ENCODE measurements around the gene FOXO3. TPM values are rescaled to one million over a fixed set of nuclear protein-coding genes. Genes with fewer than 3 reads are reported as not detected.

The FOXO3 gene
- total and polyA plus RNA-seq, 2 of the 13 experiments (the other 11 are each of a cell fraction or from before 2014, with no cell fraction given) = 16.0 to 22.5 TPM

GRCh38 chr6:108558372-108559096, 2.2 kb upstream of the FOXO3 start (continued):
- TF ChIP-seq, protein P1, sequence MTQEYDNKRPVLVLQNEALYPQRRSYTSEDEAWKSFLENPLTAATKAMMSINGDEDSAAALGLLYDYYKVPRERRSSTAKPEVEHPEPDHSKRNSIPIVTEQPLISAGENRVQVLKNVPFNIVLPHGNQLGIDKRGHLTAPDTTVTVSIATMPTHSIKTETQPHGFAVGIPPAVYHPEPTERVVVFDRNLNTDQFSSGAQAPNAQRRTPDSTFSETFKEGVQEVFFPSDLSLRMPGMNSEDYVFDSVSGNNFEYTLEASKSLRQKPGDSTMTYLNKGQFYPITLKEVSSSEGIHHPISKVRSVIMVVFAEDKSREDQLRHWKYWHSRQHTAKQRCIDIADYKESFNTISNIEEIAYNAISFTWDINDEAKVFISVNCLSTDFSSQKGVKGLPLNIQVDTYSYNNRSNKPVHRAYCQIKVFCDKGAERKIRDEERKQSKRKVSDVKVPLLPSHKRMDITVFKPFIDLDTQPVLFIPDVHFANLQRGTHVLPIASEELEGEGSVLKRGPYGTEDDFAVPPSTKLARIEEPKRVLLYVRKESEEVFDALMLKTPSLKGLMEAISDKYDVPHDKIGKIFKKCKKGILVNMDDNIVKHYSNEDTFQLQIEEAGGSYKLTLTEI (CRISPR knock-in tag; conservative IDR thresholded peaks at IDR 0.05) = no peak
- TF ChIP-seq CREM (IDR thresholded peaks at IDR 0.05) = peak; percentile 93
- peak; percentile 63; the same call in 1 of the 2 replicates for TF ChIP-seq CREM (CRISPR knock-in tag; IDR thresholded peaks at IDR 0.05)
- TF ChIP-seq MED13 (CRISPR knock-in tag; IDR thresholded peaks at IDR 0.05) = 0 out of 2 replicates have a peak, but pooled peaks have one; percentile 63
- TF ChIP-seq, protein P2, sequence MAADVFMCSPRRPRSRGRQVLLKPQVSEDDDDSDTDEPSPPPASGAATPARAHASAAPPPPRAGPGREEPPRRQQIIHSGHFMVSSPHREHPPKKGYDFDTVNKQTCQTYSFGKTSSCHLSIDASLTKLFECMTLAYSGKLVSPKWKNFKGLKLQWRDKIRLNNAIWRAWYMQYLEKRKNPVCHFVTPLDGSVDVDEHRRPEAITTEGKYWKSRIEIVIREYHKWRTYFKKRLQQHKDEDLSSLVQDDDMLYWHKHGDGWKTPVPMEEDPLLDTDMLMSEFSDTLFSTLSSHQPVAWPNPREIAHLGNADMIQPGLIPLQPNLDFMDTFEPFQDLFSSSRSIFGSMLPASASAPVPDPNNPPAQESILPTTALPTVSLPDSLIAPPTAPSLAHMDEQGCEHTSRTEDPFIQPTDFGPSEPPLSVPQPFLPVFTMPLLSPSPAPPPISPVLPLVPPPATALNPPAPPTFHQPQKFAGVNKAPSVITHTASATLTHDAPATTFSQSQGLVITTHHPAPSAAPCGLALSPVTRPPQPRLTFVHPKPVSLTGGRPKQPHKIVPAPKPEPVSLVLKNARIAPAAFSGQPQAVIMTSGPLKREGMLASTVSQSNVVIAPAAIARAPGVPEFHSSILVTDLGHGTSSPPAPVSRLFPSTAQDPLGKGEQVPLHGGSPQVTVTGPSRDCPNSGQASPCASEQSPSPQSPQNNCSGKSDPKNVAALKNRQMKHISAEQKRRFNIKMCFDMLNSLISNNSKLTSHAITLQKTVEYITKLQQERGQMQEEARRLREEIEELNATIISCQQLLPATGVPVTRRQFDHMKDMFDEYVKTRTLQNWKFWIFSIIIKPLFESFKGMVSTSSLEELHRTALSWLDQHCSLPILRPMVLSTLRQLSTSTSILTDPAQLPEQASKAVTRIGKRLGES (CRISPR knock-in tag; IDR thresholded peaks at IDR 0.05; ENCODE audit: borderline replicate concordance) = 0 out of 2 replicates have a peak, but pooled peaks have one; percentile 24
- peak; percentile 64 for TF ChIP-seq DBP (CRISPR knock-in tag; IDR thresholded peaks at IDR 0.05; ENCODE audit: not compliant biosample characterization)
- TF ChIP-seq, protein P3, sequence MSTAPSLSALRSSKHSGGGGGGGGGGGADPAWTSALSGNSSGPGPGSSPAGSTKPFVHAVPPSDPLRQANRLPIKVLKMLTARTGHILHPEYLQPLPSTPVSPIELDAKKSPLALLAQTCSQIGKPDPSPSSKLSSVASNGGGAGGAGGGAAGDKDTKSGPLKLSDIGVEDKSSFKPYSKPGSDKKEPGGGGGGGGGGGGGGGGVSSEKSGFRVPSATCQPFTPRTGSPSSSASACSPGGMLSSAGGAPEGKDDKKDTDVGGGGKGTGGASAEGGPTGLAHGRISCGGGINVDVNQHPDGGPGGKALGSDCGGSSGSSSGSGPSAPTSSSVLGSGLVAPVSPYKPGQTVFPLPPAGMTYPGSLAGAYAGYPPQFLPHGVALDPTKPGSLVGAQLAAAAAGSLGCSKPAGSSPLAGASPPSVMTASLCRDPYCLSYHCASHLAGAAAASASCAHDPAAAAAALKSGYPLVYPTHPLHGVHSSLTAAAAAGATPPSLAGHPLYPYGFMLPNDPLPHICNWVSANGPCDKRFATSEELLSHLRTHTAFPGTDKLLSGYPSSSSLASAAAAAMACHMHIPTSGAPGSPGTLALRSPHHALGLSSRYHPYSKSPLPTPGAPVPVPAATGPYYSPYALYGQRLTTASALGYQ (CRISPR knock-in tag; IDR thresholded peaks at IDR 0.05) = no peak
- no peak for TF ChIP-seq NPAS2 (CRISPR knock-in tag; IDR thresholded peaks at IDR 0.05; ENCODE audit: borderline replicate concordance)
- TF ChIP-seq ZBTB1 (CRISPR knock-in tag; IDR thresholded peaks at IDR 0.05; ENCODE audit: borderline replicate concordance) = no peak
- TF ChIP-seq NRL (CRISPR knock-in tag; IDR thresholded peaks at IDR 0.05; ENCODE audit: borderline replicate concordance) = no peak
- TF ChIP-seq RCOR2 (CRISPR knock-in tag; IDR thresholded peaks at IDR 0.05) = no peak
- no peak for TF ChIP-seq ZNF639 (CRISPR knock-in tag; conservative IDR thresholded peaks at IDR 0.05)
- TF ChIP-seq ELF1 (CRISPR knock-in tag; IDR thresholded peaks at IDR 0.05) = peak; percentile 49; the same call in 1 of the 2 replicates
- 0 out of 2 replicates have a peak, but pooled peaks have one; percentile 24 for TF ChIP-seq SMAD3 (CRISPR knock-in tag; IDR thresholded peaks at IDR 0.05)
- TF ChIP-seq, protein P4, sequence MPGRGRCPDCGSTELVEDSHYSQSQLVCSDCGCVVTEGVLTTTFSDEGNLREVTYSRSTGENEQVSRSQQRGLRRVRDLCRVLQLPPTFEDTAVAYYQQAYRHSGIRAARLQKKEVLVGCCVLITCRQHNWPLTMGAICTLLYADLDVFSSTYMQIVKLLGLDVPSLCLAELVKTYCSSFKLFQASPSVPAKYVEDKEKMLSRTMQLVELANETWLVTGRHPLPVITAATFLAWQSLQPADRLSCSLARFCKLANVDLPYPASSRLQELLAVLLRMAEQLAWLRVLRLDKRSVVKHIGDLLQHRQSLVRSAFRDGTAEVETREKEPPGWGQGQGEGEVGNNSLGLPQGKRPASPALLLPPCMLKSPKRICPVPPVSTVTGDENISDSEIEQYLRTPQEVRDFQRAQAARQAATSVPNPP (CRISPR knock-in tag; IDR thresholded peaks at IDR 0.05) = no peak
- TF ChIP-seq U2AF1 (optimal IDR thresholded peaks at IDR 0.05; ENCODE audit: low read depth, low read length) = peak; percentile 51
- TF ChIP-seq HDAC1 (CRISPR knock-in tag; IDR thresholded peaks at IDR 0.05) = peak; percentile 38; the same call in 1 of the 2 replicates
- no peak for TF ChIP-seq THAP7 (CRISPR knock-in tag; IDR thresholded peaks at IDR 0.05)
